NOMO-1 (cell line): ENCODE data around the gene KRTDAP.

Experiments used
- DNase-seq, 2 experiments: peaks; one replicate each; lab custom pipeline; 2025; ENCODE audit not compliant: unreplicated experiment in 2 of 2; lab: John Stamatoyannopoulos, UW

KRTDAP gene, protein sequence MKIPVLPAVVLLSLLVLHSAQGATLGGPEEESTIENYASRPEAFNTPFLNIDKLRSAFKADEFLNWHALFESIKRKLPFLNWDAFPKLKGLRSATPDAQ

GRCh38 chr19:35490364-35490763 lies at the start of gene KRTDAP:
Gene KRTDAP (minus strand): TSS chr19:35490464. CDS start chr19:35490442, 22 bp downstream.
- DNase-seq: no peak

- DNase-seq: no peak
Observed at GRCh38 chr19:35539850-35540249, 49.6 kb upstream of the KRTDAP start.

DNA sequence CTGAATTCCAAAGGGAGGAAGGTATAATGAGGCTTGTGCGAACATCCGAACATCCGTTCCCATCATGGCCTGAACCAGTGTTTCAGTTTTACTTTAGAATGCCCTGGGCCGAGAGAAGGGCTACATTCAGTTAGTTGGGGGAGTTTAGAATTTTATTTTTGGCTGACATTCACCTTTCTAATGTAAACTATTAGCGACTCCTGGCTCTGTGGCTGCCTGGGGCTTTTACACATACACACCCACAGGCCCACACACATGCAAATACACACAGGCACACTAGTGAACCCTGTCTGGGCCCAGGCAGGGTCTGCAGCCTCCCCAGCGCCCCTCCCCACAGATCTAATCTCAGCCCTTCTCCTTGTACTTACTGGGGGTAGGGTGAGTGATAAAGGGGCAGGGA lies 49.0 kb upstream of the KRTDAP start:
- no peak for DNase-seq

DNA sequence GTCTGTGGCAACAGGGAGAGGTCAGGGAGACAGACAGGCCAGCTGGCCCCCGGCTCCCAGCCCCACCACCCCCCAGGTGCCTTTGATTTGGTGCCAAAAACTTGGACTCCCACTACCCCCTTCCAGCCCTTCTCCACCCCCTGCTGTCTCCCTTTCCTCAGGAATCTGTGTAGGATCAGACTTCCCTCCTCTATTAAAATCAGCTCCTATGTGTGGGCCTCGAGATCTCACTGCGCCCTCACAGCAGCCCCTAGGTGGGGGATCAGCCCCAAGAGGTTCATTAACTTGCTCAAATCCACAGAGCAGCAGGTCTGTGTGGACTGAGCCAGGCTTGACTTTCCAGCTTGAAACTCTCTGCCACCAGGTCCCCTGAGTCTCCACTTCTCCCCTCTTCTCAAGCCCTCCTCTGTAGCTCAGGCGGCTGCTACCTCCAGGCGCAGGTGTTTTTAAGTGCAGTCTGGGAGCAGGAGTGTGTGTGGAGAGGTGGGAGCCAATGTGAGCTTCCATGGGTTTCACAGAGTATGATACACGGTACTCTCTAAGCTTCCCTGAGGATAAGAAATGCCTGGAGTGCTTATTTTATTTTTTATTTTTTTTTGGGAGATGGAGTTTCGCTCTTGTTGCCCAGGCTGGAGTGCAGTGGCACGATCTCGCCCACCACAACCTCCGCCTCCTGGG lies 44.7 kb upstream of the KRTDAP start:
- no peak for DNase-seq

GRCh38 chr19:35533822-35534392 lies 43.6 kb upstream of the KRTDAP start:
- peak; percentile 14 to 27 for DNase-seq

DNA sequence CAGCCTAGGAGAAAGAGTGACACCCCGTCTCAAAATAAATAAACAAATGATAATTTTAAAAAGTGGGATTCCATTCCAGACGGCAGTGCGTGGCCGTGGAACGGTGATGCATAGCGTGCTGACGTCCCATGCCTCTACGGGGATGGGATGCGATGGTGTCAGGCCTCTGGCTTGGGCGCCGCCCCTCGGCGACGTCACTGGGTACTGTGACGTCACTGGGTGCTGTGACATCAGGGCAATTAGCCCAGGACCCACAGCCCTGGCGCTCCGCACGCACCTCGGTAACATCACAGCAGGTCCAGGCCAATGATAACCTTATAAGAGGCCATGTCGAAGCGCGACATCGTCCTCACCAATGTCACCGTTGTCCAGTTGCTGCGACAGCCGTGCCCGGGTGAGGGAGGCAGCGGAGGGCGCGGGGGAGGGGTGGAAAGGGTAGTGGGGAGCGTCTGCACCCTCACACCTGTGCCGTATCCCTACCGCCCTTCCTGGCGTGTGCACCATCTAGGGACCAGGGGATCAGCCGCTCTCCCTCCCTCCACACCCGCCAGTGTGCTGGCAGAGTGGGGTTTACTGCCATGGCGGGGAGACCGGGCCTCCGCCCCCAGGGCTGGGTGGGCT lies 43.0 kb upstream of the KRTDAP start, which contains the start of gene GAPDHS:
TSS of gene GAPDHS (plus strand) at position 256 of the 621 bp plus-strand sequence. CDS start at position 328, 72 bp downstream.
- no peak for DNase-seq

DNA sequence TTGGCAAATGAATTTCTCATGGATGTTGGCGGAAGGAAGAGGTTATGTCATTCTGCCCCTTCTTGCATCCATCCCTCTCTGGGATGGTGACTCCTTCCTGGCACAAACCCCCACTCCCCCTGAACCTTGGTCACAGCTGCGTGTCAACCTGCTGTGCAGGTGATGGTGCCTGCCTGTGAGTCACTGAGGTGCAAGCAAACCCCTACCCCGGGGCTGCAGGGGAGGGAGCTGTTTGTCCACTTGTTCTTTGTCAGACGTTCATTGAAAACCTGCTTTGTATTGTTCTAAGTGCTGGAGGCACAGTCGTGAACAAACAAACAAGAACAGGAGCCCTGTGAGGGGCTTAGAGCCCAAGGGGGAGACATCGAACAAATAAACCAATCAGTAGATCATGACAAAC lies 41.0 kb upstream of the KRTDAP start:
- DNase-seq: no peak

GRCh38 chr19:35529241-35530218 lies 39.3 kb upstream of the KRTDAP start:
- DNase-seq: no peak

GRCh38 chr19:35528218-35529038 lies 38.2 kb upstream of the KRTDAP start, which contains the start of gene SBSN:
Gene SBSN (minus strand): TSS chr19:35528311. CDS start chr19:35528281, 30 bp downstream.
- no peak for DNase-seq

GRCh38 chr19:35525873-35526272 lies 35.6 kb upstream of the KRTDAP start:
- DNase-seq: no peak

DNA sequence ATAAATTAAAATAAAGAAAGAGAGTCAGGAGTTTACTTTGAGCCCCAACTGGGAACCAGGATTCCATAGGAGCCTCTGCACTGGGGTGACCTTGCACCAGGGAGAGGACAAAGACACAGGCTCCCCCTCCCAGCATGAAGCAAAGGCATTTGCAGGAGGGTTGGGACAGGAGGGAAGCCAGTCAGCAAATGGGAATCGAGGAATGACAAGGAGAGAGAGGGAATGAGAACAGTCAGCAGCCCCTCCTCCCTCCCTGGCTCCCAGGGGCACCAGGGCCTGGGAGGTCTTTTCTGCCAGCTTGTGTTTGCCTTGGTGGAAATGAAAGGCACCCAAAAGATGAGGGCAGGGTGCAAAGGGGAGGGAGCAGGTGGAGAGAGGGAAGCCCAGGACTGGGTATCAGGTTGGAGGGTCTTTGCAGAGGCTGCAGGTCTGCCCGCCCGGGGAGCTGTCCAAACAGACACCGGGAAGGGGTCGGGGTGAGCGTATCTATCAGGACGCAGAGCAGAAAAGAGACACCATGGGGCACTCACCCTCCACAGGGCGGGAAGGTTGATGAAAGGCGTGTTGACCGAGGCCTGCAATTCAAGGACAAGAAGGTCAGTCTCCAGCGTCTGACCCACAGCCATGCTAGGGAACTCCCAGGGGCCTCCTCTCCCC lies 34.0 kb upstream of the KRTDAP start:
- no peak for DNase-seq

DNA sequence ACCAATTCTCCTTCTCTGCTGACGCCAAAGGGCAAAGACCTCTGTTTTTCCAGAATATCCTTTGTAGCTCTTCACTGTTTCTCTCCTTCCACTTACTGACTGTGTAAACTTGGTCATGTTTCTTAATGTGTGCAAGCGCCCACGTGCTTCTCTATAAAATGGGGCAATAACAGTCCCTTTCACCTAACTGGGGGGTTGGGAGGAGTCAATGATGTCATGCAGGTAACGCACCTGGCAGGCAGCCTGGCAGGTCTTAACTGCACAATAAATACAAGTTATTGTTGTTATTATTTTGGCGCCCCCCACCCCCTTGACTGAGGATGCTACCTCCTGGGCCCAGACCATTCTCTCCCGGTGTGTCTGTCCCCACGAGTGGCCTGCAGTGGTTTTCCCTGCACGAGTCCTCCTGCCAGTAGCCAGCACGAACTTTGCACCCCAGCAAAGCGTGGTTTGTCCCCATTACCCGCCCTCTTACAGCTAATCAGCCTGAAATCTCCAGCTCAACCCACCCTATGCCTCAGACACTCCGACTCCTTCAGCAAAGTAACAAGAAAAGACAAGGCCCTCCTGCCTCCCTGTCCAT lies 32.6 kb upstream of the KRTDAP start:
- no peak for DNase-seq

DNA sequence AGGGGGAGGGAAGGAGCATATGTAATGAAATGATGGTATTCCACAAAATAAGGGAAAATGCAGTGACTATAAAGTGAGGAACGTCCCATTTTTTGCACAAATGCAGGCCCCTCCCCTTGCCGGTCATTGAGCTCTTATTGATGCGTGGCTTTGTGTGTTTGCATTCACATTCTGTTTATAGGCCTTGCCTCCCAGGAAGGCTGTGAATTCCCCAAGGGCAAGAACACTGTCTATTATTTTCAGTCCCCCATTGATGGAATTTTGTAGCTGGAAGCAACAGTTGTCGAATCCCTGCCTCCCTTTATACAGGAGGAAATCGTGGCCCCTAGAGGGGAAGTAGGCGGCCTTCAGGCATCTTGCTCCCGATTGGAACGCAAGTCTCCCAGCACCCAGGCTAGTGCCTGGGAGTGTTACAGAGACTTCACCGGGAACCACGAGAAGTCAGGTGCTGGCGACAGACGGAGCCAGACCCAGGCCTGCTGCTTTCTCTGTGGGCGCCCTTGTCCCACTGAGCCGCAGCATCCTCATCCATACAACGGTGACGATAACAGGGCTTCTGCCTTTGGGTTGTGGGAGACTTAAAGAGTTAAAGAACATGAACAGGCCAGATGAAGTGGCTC lies 31.0 kb upstream of the KRTDAP start:
- DNase-seq: no peak

GRCh38 chr19:35519291-35519690 lies 29.0 kb upstream of the KRTDAP start:
- no peak for DNase-seq

DNA sequence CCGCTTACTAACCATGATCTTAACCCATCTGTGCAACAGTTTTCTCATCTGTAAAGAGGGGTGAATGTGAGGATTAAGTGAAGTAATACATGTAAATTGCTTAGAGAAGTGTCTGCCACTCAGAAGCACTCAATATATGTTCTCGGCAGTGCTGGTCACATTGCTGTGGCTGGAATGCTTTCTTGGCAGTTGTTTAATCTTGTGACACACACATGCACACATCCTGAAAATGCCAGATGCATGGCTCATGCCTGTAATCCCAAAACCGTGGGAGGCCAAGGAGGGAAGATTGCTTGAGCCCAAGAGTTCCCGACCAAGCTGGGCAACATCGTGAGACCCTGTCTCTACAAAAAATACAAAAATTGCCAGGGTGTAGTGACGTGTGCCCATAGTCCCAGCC lies 28.0 kb upstream of the KRTDAP start:
- no peak for DNase-seq

- DNase-seq: no peak
Observed at GRCh38 chr19:35517342-35517741, 27.1 kb upstream of the KRTDAP start.

- no peak for DNase-seq
Observed at GRCh38 chr19:35516310-35516709, 26.0 kb upstream of the KRTDAP start.

GRCh38 chr19:35514282-35514809 lies 24.1 kb upstream of the KRTDAP start:
- no peak for DNase-seq
